Coronary artery (tissue), 2 donors: Measurements from ENCODE around the gene ACP7.

ENCODE experiments used
- DNase-seq: peaks from one replicate; pipeline ENCODE4 v3.0.0-alpha.2; 2017; ENCODE audit warnings: low spot score
- H3K27ac ChIP-seq, 2 donors: fragments of 200-600 bp; sonication (generic); one replicate each; pipeline ENCODE4 v1.5.1; 2016 to 2019
- H3K4me3 ChIP-seq: fragments of 200-600 bp; sonication (generic); 2 replicates; pipeline ENCODE4 v1.5.1; 2016; ENCODE audit warnings: mild to moderate bottlenecking, moderate library complexity
- TF ChIP-seq, protein P1 (sequence below): fragments of 200-600 bp; sonication (generic); IDR thresholded peaks from one replicate; pipeline ENCODE4 v1.5.1; 2019; ENCODE audit warnings: antibody characterized with exemption

ACP7 gene

DNA sequence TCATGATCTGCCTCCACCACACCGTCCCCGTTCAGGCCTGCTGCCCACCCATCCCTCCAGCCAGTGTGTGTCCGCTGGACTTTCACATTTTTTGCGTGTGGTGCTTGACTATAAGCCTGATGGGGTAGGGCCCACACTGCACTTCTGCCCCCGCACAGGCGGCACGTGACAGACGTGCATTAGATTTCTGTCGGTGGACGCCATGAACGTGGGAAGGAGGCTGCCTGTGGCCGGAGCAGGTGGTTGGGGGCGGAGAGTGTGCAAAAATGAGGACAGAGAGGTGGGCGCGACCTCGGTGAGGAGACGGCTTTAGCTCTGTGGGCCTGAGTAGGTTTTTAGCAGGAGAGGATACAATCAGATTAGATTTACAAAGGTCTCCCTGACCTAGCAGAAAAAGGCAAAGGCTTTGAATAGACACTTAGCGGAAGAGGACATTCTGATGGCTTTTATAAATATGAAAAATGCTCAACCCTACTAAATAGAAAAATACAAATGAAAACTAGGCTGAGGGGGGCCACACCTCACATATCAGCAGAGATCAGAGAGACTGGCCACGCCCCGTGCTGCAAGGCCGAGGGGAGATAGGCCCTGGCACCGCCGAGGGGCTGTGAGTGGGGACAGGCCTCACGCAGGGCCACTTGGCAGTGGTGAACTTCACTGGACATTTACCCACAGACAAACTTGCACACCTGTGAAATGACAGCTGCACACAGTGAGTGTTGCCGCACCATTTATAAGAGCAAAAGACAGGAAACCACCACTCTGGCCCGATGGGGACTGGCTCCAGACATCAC lies 66.8 kb downstream of the ACP7 start:
- TF ChIP-seq, protein P1, sequence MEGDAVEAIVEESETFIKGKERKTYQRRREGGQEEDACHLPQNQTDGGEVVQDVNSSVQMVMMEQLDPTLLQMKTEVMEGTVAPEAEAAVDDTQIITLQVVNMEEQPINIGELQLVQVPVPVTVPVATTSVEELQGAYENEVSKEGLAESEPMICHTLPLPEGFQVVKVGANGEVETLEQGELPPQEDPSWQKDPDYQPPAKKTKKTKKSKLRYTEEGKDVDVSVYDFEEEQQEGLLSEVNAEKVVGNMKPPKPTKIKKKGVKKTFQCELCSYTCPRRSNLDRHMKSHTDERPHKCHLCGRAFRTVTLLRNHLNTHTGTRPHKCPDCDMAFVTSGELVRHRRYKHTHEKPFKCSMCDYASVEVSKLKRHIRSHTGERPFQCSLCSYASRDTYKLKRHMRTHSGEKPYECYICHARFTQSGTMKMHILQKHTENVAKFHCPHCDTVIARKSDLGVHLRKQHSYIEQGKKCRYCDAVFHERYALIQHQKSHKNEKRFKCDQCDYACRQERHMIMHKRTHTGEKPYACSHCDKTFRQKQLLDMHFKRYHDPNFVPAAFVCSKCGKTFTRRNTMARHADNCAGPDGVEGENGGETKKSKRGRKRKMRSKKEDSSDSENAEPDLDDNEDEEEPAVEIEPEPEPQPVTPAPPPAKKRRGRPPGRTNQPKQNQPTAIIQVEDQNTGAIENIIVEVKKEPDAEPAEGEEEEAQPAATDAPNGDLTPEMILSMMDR = no peak
- Histone ChIP-seq H3K4me3 (no peak overlapping the region), H3K27ac (no peak overlapping the region)
- no peak for DNase-seq

- DNase-seq = no peak
- no peak overlapping the region for H3K27ac ChIP-seq
- H3K4me3 ChIP-seq = no peak overlapping the region
- TF ChIP-seq, protein P1 = no peak
Measured at GRCh38 chr19:39152066-39152465, 67.9 kb downstream of the ACP7 start.

DNA sequence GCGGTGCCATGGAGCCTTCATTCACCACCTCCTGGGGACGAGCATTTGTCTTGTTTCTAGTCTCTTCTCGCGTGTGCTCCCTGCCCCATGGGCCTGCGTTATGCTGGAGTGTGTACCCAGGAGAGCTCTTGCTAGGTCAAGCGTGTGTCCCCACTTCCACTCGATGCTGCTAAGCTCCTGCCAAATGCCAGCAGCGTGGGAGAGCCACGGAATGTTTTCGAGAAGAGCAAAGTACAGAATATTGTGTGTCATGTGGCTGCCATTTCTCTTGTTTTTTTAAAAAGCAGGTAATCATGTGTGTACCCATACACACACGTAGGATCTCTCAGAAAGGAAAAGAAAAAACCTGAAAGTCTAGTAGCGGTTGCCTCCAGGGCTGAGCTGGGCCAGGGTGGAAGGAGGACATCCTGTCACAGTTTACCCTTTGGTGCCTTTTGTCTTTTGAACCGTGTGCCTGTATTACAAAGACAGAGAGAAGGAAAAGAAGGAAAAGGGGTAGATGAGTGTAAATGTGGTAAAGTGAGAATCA lies 70.0 kb downstream of the ACP7 start:
- no peak overlapping the region for H3K27ac ChIP-seq
- no peak for DNase-seq
- TF ChIP-seq, protein P1 = no peak
- H3K4me3 ChIP-seq = no peak overlapping the region

DNA sequence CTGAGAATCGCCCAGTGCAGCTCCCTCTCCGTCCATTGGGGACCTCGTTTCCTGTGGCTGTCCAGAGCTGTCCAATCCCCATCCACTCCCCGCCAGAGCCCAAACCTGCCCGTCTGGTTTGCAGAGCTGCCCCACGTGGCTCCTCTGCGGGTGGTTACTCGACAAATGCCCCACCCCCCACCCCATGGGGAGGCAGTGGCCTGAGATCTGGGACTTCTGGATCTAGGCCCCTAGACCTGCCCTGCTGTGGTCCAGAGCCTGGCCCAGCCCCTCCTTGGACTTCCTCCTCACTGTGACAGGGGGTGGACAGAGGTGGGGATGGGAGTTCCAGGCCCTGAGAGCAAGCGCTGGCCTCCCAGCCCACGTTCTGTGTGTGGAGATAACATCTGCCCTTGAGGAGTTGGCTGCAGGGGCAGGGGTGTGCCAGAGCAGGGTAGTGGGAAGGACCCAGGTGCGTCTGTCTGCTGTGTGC lies 70.5 kb downstream of the ACP7 start:
- H3K4me3 ChIP-seq = no peak overlapping the region
- TF ChIP-seq, protein P1 = no peak
- H3K27ac ChIP-seq = no peak overlapping the region
- no peak for DNase-seq

DNA sequence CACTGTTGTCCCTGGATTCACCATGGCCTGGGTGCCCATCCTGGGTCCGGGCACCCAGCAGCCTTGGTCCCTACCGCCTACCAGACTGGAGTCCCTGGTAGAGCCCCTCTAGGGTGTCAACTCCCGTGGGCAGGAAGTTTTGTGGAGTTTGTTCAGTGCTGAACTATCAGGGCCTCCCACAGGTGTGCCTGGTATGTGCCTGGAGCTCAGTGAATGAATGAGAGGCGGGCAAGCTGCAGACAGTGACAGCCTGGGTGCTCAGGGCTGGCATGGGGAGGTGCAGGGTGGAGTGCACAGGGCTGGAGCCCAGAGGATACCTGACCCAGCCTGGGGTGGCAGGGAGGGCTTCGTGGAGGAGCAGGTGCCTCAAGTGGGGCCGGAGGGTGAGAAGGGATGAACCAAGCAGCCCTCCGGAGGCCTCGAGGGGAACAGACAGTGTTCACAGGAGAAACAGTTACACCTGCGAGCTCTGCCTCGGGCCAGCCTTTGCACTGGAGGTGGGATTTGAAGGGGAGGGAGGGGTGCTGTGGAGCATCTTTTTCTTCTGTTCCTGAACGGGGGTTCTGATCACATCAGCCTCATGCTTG lies 71.0 kb downstream of the ACP7 start:
- H3K27ac ChIP-seq = no peak overlapping the region
- DNase-seq = no peak
- no peak overlapping the region for H3K4me3 ChIP-seq
- TF ChIP-seq, protein P1 = no peak

DNA sequence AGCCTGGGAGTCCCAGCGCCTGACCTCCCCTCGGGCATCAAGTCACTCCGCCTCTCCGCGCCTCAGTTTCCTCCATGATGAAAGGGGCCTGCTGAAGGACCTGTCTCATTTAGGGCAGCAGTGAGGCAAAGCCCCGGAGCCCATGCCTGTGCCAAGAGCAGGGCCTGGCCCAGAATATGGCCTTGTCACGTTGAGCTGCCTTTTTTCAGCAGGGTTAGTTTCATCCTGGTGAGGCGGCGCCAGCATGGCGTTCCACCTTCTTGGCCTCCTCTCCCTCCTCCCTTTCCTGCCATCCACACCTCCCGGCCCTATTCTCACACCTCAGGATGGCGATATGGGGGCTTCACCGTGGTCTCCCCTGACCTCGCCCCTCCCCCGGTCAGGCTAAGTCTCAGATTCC lies 71.6 kb downstream of the ACP7 start:
- TF ChIP-seq, protein P1 = no peak
- Histone ChIP-seq H3K27ac (no peak overlapping the region), H3K4me3 (no peak overlapping the region)
- DNase-seq = no peak
